Upper lobe of left lung (tissue), 4 donors: ENCODE measurements around the gene CCNY.

Source experiments
- CTCF ChIP-seq, 6 experiments: fragments of 450-650 bp in 4 of 6; fragments of 200-600 bp in 2 of 6; sonication (generic) in 2 of 6; IDR thresholded peaks; one replicate each; pipeline ENCODE4 v1.5.1; 2016 to 2019; ENCODE audit warnings: antibody characterized with exemption in 6 of 6
- EP300 ChIP-seq, 4 donors: sonication (generic); formaldehyde crosslinking; IDR thresholded peaks; one replicate each; pipeline ENCODE4 v1.5.1; 2017; ENCODE audit warnings: antibody characterized with exemption in 4 of 4, control low read depth in 2 of 4
- POLR2A ChIP-seq, 4 donors: fragments of 450-650 bp; IDR thresholded peaks; one replicate each; pipeline ENCODE4 v1.5.1; 2016 to 2017; ENCODE audit warnings: antibody characterized with exemption in 4 of 4, mild to moderate bottlenecking in 2 of 4
- POLR2AphosphoS5 ChIP-seq, 2 donors: sonication (generic); formaldehyde crosslinking; IDR thresholded peaks; one replicate each; pipeline ENCODE4 v1.5.1; 2017; ENCODE audit warnings: antibody characterized with exemption in 2 of 2

- TF ChIP-seq CTCF (IDR thresholded peaks at IDR 0.05) (no peak), POLR2AphosphoS5 (IDR thresholded peaks at IDR 0.05) (no peak), POLR2A (IDR thresholded peaks at IDR 0.05) (no peak), EP300 (IDR thresholded peaks at IDR 0.05) (no peak)
Measured at GRCh38 chr10:35505241-35505873, 169.0 kb downstream of the CCNY start.
